GM19099 (cell line): Measurements from ENCODE around the gene PEG3.

Experiments
- POLR2A ChIP-seq: IDR thresholded peaks from 3 replicates; pipeline ENCODE4 v1.6.1; 2011; ENCODE audit warnings: low read depth; ENCODE audit not compliant: insufficient read length; ENCODE audit errors: extremely low read depth

Gene PEG3

DNA sequence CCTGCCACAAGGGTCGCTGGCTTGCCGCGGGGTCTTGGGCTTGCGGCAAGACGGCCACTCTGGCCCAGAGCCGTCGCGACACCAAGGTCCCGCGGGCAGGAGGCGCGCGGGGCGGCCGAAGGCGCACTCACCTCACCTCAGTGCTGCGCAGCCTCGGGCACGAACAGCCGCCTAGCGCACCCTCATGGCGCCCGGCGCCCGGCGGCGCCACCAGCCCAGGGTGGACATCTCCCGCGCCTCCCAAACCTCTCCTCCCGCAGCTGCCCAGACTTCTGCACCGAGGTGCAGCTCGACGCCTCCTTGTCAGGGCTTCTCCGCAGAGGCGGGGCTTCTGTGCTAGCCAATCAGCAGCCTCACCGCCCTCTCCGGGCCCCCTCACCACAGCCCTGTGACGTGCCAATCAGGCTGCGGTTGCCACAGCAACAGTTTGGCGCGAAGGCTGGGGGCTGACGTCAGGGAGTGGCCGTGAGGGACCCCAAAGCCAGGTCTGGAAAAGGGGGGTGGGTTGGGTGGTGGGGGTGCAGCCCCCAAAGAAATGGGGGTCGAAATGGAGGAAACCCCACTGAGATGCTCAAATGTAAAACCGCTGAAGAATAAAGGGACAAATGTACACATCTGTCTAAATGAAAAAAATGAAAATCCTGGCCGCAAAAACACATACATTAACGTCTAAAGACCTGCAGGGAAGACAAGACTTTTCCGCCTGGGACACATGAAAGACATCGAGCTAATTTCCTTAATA is at the start of gene PEG3, which contains the start of gene ZIM2:
Gene PEG3 (minus strand): TSS at position 276 of the 742 bp plus-strand sequence. CDS start 16,071 bp downstream, outside the sequence.
Gene ZIM2 (minus strand): TSS at position 276 of the 742 bp plus-strand sequence. CDS start 16,449 bp downstream, outside the sequence.
- no peak for TF ChIP-seq POLR2A

DNA sequence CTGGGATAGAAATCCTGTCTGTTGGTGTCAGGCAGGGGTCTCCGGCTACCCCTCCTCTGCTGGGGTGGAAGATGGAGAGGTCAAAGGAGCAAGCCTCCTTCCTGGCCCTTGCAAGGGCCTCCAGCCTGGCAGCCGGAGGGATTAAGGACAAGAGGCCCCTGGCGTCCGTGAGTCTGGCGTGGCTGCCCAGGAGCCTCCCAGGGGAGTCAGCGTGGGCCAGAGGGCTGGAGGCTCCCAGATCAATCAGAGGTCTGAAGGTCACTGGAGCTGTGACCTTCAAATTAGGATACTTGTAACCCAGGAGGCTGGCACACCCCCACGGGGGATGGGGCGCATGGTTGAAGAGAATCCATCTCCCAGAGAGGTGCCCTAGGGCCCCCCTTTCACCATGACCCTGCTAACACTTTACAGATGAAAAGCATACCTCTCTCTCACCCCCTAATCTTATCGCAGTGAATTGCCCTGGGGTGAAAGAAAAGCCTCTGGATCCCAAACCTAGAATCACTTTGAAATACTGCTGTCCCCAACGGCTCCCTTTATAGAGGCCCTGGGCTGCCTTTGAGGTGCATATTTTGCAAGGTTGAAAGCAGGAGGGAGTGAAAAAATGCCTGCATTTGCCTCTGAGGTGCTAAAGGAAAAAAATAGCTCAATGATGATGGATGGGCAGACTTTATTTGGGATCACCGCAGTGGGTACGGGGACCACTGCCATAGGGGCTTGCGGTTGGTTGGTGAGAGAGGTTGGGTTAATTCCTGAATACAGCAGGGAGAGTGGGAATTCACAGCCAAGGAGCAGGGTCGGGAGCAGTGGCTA is 44.9 kb upstream of the PEG3 start:
- TF ChIP-seq POLR2A: no peak

DNA sequence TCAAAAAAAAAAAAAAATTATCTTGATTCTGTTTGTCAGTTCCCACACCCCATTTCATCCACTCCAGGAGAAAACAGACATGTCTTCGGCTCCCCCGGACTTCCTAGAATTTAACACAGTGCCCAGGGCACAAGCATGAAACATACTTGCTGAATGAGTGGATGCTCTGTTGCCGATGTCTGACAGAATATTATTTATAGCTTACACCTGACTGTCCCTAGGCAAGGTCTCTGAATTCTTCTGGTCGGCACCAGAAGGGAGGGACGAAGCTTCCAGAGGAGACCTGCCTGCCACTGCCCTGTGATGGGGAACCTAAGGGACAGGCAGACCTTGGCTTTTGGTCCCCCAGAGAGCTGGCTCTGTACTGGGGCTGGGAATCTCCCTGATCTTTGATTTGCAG is 43.9 kb upstream of the PEG3 start:
- no peak for TF ChIP-seq POLR2A

DNA sequence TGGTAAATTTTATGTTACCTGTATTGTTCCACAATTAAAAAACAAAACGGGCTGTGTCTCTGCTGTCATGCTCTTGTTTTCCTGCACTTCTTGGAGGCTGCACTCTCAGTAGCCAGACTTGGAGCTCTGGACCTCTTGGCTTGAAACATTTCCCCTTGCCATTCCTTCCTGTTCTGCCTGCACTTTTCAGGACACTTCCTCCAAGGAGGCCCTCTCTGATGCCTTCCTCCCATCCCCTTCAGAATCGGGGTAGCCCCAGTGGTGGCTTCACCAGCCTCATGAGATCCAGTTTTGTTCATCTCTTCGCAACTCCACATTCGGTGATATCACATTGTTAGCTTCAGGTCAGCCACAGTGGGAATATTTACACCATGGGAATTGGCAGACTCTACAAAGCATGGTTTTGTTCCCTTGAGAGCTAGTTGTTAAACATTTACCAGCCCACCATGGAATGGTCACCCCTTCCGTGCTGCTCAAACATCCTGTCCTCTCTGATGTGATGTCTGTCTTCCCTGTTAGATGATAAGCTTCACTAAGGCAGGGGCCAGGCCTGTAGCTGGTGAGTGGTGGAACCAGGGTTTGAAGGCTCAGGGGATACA is 40.2 kb upstream of the PEG3 start:
- no peak for TF ChIP-seq POLR2A

DNA sequence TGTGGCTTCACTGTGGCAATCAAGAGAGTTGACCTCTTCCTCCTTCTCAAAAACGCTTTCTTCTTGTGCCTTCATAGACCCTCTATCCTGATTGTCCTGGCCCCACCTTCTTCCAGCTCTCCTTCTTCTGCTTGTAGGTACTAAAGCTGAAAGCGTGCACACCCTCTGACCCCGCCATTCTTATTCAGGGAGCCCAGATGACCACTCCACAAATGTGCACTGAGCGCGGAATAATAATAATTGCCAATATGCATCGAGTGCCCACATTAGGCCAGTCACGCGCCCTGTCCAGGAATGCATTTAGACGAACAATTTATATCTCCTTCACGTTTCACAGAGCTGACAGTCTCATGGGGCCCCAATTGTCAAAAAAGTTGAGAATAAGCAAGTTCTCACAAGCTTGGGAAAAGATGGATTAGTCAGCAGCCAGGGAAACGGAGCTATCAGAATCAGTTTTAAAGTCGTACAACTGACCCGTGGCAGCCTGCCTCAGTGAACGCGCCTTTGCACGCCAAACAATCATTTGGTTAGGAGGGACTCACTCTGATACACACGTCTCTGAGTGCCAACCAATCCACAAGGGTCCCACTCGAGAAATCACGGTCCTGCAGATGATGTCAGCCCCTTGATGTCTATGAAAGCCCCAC is 36.7 kb upstream of the PEG3 start:
- TF ChIP-seq POLR2A: no peak

DNA sequence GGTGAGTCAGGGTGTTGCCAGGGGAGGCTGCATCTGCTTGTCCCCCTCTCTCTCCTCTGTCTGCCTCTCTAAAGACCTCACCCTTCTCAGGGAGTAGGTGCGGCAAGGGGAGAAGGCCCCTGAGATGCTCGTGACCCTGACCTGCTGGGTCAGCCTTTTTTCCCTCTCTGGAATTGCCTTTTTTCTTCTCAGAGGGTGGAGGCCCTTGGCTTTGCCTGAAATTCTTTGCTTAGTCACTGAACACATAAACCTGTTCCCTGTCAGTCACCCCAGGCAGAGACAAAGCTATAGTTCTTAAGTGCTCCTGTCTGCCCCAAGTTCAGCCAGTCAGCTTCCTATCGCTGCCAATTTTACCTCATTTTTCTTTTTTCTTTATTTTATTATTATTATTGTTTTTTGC is 35.2 kb upstream of the PEG3 start:
- no peak for TF ChIP-seq POLR2A

DNA sequence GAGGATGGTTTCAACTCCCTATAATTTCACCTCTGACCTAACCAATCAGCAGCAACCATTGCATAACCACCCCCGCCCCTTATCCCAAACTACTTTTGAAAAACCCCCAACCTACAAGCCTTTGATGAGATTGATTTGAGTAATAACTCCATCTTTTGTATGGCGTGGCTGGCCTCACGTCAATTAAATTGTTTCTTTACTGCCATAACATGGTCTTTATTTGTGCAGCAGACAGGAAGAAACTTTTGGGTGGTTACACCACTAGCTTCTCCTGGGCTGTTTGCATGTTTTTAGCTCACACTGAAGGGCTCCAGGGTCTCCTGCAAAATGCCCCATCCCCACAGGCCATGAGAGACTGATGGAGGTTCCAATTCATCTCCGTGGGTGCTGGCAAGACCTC is 34.0 kb upstream of the PEG3 start:
- no peak for TF ChIP-seq POLR2A

DNA sequence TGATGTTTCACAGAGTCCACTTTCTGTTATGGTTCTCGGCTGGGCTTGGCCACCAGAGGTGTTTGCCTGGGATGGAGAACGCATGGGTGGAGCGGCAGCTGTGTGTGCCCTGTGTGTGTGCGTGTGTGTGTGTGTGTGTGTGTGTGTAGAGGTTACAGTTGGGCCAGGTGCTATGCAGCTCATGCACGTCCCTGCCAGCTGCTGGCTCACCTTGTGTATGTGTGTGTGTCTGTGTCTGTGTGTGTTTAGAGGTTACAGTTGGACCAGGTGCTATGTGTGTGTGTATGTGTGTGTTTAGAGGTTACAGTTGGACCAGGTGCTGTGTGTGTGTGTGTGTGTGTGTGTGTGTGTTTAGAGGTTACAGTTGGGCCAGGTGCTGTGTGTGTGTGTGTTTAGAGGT is 33.0 kb upstream of the PEG3 start:
- no peak for TF ChIP-seq POLR2A

DNA sequence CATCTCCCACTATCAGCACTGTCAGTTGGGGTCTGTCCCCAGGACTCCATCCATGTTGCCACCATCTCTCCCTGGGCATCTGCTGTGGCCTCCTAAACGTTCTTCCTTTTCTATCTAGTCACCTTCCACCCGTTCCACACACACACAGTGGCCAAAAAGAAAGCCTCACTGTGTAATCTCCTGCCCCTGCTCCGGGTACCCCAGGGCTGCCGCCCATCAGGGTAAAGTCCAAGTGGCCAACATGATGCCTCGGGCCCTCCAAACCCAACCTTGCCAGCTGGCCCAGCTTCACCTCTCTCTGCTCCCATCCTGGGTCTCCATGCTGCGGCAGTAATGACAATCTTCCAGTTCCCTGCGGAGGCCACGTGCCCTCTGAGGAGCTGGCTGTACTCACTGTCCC is 29.4 kb upstream of the PEG3 start:
- no peak for TF ChIP-seq POLR2A

DNA sequence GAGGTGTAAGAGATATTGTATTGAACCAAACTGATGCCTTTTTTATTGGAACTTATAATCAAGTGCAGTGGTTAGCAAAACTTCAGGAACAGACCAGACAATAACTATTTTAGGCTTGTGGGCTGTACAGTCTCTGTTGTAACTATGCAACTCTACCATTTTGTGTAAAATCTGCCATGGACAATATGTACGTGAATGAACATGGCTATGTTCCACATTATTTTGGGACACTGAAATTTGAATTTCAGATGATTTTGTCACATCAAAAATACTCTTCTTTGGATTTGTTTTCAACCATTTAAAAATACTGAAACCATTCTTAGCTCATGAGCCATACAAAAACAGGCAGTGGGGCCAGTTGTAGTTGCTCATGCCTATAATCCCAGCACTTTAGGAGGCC is 27.9 kb upstream of the PEG3 start:
- no peak for TF ChIP-seq POLR2A

DNA sequence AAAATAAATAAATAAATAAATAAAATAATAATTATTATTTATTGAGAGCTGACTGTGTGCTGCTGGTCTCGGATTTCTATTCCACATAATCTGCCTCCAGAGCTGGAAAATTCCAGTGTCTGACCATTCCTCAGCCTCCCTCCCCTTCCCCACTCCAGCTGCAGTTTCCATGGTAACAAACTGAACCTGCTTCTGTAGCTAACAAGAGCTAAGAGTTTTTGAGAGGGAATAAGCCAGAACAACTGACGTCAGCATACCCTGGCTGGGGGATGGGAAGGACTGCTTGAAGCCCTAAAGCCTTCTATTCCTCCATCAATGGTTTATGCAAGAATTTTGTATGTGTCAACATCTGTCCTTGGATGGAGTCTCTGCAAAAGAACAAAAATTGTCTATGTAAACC is 26.0 kb upstream of the PEG3 start:
- TF ChIP-seq POLR2A: no peak

DNA sequence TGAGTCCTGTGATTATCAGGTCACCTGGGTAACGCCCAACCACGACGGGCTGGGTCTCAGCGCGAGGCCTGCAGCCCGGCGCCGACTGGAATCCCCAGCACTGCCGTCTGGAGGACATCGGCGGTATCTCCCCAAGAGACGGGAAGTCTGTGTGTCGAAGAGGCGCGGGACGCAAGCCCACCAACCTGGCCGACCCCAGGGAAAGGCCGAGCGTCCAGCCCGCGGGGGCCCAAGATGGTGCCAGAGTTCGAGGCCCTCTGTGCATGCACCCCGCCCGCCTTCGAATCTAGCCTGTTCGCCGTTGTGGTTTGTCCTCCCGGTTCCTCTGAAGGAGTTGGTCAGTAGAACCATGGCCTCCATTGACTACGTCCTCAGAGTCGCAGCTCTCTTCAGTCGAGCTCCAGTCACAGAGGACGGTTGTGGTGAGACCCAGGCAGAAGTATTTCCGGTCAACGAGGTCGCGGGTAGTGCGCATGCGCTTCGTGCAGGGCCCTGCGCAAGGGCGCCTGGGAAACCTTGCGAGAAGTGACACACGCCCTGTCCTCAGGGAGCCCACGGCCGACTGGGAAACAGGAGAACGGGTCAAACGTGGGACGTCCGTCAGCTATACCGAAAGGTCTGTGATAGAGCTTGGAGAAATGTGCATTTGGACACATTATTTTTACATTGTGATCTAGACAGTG is 24.1 kb upstream of the PEG3 start:
- TF ChIP-seq POLR2A: no peak

DNA sequence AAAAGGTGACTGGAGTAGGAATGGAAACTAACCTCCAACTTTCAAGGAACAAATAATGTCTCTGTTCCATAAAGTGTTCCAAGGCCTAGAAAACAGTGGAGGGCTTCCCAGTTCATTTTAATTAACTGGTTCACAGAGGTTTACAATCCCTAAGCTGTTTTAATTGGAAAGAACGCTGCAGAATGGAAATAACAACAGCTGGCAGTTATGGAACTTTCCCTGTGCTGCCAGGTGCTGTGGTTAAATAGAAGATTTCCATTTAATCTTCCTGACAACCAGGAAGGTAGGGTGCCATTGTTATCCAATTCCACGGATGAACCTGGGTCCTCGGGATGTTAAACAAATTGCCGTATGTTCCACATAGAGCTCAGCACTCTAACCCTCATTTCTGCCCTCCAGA is 22.2 kb upstream of the PEG3 start:
- TF ChIP-seq POLR2A: no peak

DNA sequence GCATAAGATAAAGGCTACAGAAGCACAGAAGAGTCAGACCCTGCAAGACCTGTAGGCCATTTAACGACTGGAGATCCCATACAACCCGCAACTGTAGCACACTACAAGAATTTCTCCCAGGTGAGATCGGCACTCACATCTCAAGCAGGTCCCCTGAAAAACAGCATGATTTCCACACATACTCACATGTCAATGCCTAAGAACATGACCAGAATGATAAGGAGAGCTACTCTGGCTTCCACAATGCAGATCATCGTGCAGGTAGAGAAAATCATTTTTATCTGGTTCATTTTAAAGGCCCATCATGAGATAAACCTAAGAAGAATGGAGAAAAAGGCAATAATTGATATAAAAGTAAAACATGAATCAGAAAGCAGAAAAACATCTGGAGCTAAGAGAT is 17.5 kb upstream of the PEG3 start:
- TF ChIP-seq POLR2A: no peak

DNA sequence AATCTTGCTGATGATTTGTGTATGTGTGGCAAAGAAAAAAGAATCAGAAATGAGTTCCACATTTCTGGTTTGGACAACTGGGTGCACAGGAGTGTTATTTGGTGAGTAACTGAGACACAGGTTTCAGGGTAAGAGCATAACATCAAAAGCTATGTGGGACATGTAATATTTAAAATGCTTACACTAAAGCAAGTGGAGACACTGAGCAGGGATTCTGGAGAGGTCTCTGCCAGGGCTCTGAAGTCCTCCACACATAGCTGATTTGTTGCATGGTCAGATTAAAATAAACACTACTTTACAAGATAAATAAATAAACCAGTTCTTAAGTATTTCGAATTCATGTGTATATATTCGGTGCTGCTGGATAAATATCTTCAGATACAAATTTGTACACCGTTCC is 16.3 kb upstream of the PEG3 start:
- TF ChIP-seq POLR2A: no peak
